Gastroesophageal sphincter (tissue), 3 donors: Measurements from ENCODE around the gene CCDC86.

Experiments
- CTCF ChIP-seq, 4 experiments: fragments of 200-600 bp in 2 of 4; fragments of 450-650 bp in 2 of 4; sonication (generic) in 1 of 4; IDR thresholded peaks; one replicate each; pipeline ENCODE4 v1.5.1; 2017 to 2019; ENCODE audit warnings: antibody characterized with exemption in 4 of 4, mild to moderate bottlenecking in 2 of 4, moderate library complexity in 2 of 4
- POLR2A ChIP-seq, 2 donors: fragments of 450-650 bp; IDR thresholded peaks; one replicate each; pipeline ENCODE4 v1.6.1; 2017; ENCODE audit warnings: antibody characterized with exemption in 2 of 2, mild to moderate bottlenecking in 2 of 2, moderate library complexity in 1 of 2
- POLR2AphosphoS5 ChIP-seq: sonication (generic); formaldehyde crosslinking; IDR thresholded peaks from one replicate; pipeline ENCODE4 v1.6.1; 2017; ENCODE audit warnings: antibody characterized with exemption

GRCh38 chr11:60809691-60810090, 32.2 kb upstream of the CCDC86 start:
- TF ChIP-seq CTCF (IDR thresholded peaks at IDR 0.05) (no peak), POLR2A (IDR thresholded peaks at IDR 0.05) (no peak), POLR2AphosphoS5 (no peak)
